Cerebellar nuclear complex (tissue), 1 donor: ENCODE measurements around the gene RNASET2.

Experiments
- DNase-seq, 2 experiments: peaks; one replicate each; lab custom pipeline; 2025; lab: John Stamatoyannopoulos, UW

The RNASET2 gene

GRCh38 chr6:166956444-166957086 is at the start of gene RNASET2:
TSS of gene RNASET2 (minus strand) at chr6:166956550. CDS start at chr6:166956182, 368 bp downstream.
- peak; percentile 22 to 50 for DNase-seq

- no peak for DNase-seq
Observed at GRCh38 chr6:167005350-167006159, 49.2 kb upstream of the RNASET2 start.

GRCh38 chr6:167000759-167001158 is 44.4 kb upstream of the RNASET2 start:
- no peak for DNase-seq

GRCh38 chr6:166999884-167000253 is 43.5 kb upstream of the RNASET2 start:
- no peak for DNase-seq

GRCh38 chr6:166999145-166999883 is 43.0 kb upstream of the RNASET2 start, which contains the start of gene CEP43:
TSS of gene CEP43 (plus strand) at chr6:166999397. CDS start at chr6:166999413, 16 bp downstream.
- peak; percentile 67 to 76 for DNase-seq

GRCh38 chr6:166998256-166999144 is 42.1 kb upstream of the RNASET2 start:
- DNase-seq: no peak

GRCh38 chr6:166997768-166998255 is 41.5 kb upstream of the RNASET2 start:
- DNase-seq: no peak

- DNase-seq: no peak
Observed at GRCh38 chr6:166997348-166997747, 41.0 kb upstream of the RNASET2 start.

- DNase-seq: no peak
Observed at GRCh38 chr6:166996406-166996805, 40.1 kb upstream of the RNASET2 start.

- peak in 1 of 2 experiments; percentile 13 for DNase-seq
Observed at GRCh38 chr6:166989427-166990032, 33.2 kb upstream of the RNASET2 start.

GRCh38 chr6:166988674-166989201 is 32.4 kb upstream of the RNASET2 start:
- no peak for DNase-seq

GRCh38 chr6:166987930-166988329 is 31.6 kb upstream of the RNASET2 start:
- DNase-seq: no peak

- DNase-seq: no peak
Observed at GRCh38 chr6:166987448-166987847, 31.1 kb upstream of the RNASET2 start.

GRCh38 chr6:166980738-166981137 is 24.4 kb upstream of the RNASET2 start:
- no peak for DNase-seq

- DNase-seq: no peak
Observed at GRCh38 chr6:166977621-166978525, 21.5 kb upstream of the RNASET2 start.

GRCh38 chr6:166976636-166977035 is 20.3 kb upstream of the RNASET2 start:
- DNase-seq: no peak

GRCh38 chr6:166972101-166972500 is 15.8 kb upstream of the RNASET2 start:
- DNase-seq: no peak

- DNase-seq: no peak
Observed at GRCh38 chr6:166971271-166971670, 14.9 kb upstream of the RNASET2 start.

- no peak for DNase-seq
Observed at GRCh38 chr6:166970776-166971175, 14.4 kb upstream of the RNASET2 start.

GRCh38 chr6:166970091-166970490 is 13.7 kb upstream of the RNASET2 start:
- DNase-seq: no peak
